Skeletal muscle tissue (tissue), 4 donors: ENCODE data around the gene RCOR2. TPM values are rescaled to one million over a fixed set of nuclear protein-coding genes. Genes with fewer than 3 reads are reported as not detected.

Source experiments
- H3K27ac ChIP-seq: one replicate; pipeline ENCODE4 v1.7.0; 2013; ENCODE audit warnings: mild to moderate bottlenecking, low read depth, low read length, inconsistent platforms
- H3K27me3 ChIP-seq, 3 donors: one replicate each; pipeline ENCODE4 v1.7.0; 2013; ENCODE audit warnings: low read length in 3 of 3; ENCODE audit not compliant: control insufficient read depth in 3 of 3, insufficient read depth in 3 of 3
- H3K36me3 ChIP-seq, 3 donors: one replicate each; pipeline ENCODE4 v1.7.0; 2013; ENCODE audit warnings: low read length in 3 of 3; ENCODE audit not compliant: control insufficient read depth in 3 of 3, insufficient read depth in 3 of 3
- H3K4me1 ChIP-seq, 3 donors: one replicate each; pipeline ENCODE4 v1.7.0; 2013; ENCODE audit warnings: low read length in 3 of 3, mild to moderate bottlenecking in 3 of 3; ENCODE audit not compliant: control insufficient read depth in 3 of 3, insufficient read depth in 3 of 3
- H3K4me3 ChIP-seq, 3 donors: one replicate each; pipeline ENCODE4 v1.7.0; 2013; ENCODE audit warnings: low read length in 3 of 3
- H3K9ac ChIP-seq, 3 donors: one replicate each; pipeline ENCODE4 v1.7.0; 2013; ENCODE audit warnings: low read length in 3 of 3, mild to moderate bottlenecking in 3 of 3, moderate library complexity in 2 of 3, low read depth in 1 of 3
- H3K9me3 ChIP-seq, 3 donors: one replicate each; pipeline ENCODE4 v1.7.0; 2013; ENCODE audit warnings: low read length in 3 of 3; ENCODE audit not compliant: control insufficient read depth in 3 of 3
- total RNA-seq: library from RNA; depleted of rRNA; stranded (reverse); fragments of >200 nt; gene quantifications from one replicate; pipeline ENCODE4 v1.2.3, GENCODE V29; 2014
- donor health status: Osteomylitis.

Gene RCOR2
- total RNA-seq, 1 donor from 2014 or later, result 4.2 TPM

- Histone ChIP-seq H3K27ac (no peak overlapping the region), H3K36me3 (no peaks in the 10 kb centered on the region), H3K9ac (no peak overlapping the region), H3K27me3 (no peaks in the 10 kb centered on the region), H3K4me3 (no peak overlapping the region), H3K4me1 (peaks cover 19 to 36% (median 26%) of the 10 kb centered on the region in 3 donors), H3K9me3 (no peaks in the 10 kb centered on the region)
Measured at GRCh38 chr11:63883791-63884190, 33.2 kb downstream of the RCOR2 start.

- Histone ChIP-seq H3K9me3 (no peaks in the 10 kb centered on the region), H3K4me1 (peaks cover 13 to 26% (median 17%) of the 10 kb centered on the region in 3 donors), H3K27me3 (no peaks in the 10 kb centered on the region), H3K4me3 (no peak overlapping the region), H3K27ac (no peak overlapping the region), H3K36me3 (no peaks in the 10 kb centered on the region), H3K9ac (no peak overlapping the region)
Measured at GRCh38 chr11:63882555-63883242, 34.3 kb downstream of the RCOR2 start.

- Histone ChIP-seq H3K4me1 (peaks cover 7 to 16% (median 7%) of the 10 kb centered on the region in 3 donors), H3K4me3 (no peak overlapping the region), H3K9ac (no peak overlapping the region), H3K27ac (no peak overlapping the region), H3K9me3 (no peaks in the 10 kb centered on the region), H3K36me3 (peaks cover 0 to 4% (median 0%) of the 10 kb centered on the region in 3 donors), H3K27me3 (no peaks in the 10 kb centered on the region)
Measured at GRCh38 chr11:63880403-63880790, 36.6 kb downstream of the RCOR2 start.

GRCh38 chr11:63879598-63880402, 37.2 kb downstream of the RCOR2 start:
- Histone ChIP-seq H3K4me3 (no peak overlapping the region), H3K4me1 (peaks cover 7 to 17% (median 7%) of the 10 kb centered on the region in 3 donors), H3K9me3 (no peaks in the 10 kb centered on the region), H3K27ac (no peak overlapping the region), H3K9ac (no peak overlapping the region), H3K27me3 (no peaks in the 10 kb centered on the region), H3K36me3 (peaks cover 0 to 4% (median 0%) of the 10 kb centered on the region in 3 donors)

- Histone ChIP-seq H3K4me1 (peaks cover 22 to 31% (median 23%) of the 10 kb centered on the region in 3 donors), H3K9ac (no peak overlapping the region), H3K36me3 (peaks cover 0 to 4% (median 3%) of the 10 kb centered on the region in 3 donors), H3K27ac (no peak overlapping the region), H3K9me3 (no peaks in the 10 kb centered on the region), H3K27me3 (no peaks in the 10 kb centered on the region), H3K4me3 (no peak overlapping the region)
Measured at GRCh38 chr11:63877658-63878241, 39.2 kb downstream of the RCOR2 start.

GRCh38 chr11:63876616-63877015, 40.3 kb downstream of the RCOR2 start:
- Histone ChIP-seq H3K27me3 (no peaks in the 10 kb centered on the region), H3K27ac (no peak overlapping the region), H3K9ac (no peak overlapping the region), H3K36me3 (peaks cover 0 to 4% (median 3%) of the 10 kb centered on the region in 3 donors), H3K9me3 (no peaks in the 10 kb centered on the region), H3K4me1 (peaks cover 33 to 42% (median 33%) of the 10 kb centered on the region in 3 donors), H3K4me3 (no peak overlapping the region)

- H3K4me1 ChIP-seq, result peaks cover 42 to 51% (median 43%) of the 10 kb centered on the region in 3 donors
- H3K9me3 ChIP-seq, result no peaks in the 10 kb centered on the region
- H3K9ac ChIP-seq, result no peak overlapping the region
- no peak overlapping the region for H3K27ac ChIP-seq
- H3K4me3 ChIP-seq, result no peak overlapping the region
- H3K27me3 ChIP-seq, result no peaks in the 10 kb centered on the region
- peaks cover 0 to 4% (median 3%) of the 10 kb centered on the region in 3 donors for H3K36me3 ChIP-seq
Measured at GRCh38 chr11:63875506-63876065, 41.4 kb downstream of the RCOR2 start.

- Histone ChIP-seq H3K36me3 (peaks cover 0 to 4% (median 3%) of the 10 kb centered on the region in 3 donors), H3K27ac (no peak overlapping the region), H3K4me3 (no peak overlapping the region), H3K9me3 (no peaks in the 10 kb centered on the region), H3K27me3 (no peaks in the 10 kb centered on the region), H3K4me1 (peaks cover 44 to 55% (median 53%) of the 10 kb centered on the region in 3 donors), H3K9ac (no peak overlapping the region)
Measured at GRCh38 chr11:63874511-63874910, 42.5 kb downstream of the RCOR2 start.

GRCh38 chr11:63873311-63873710, 43.7 kb downstream of the RCOR2 start:
- peaks cover 47 to 63% (median 63%) of the 10 kb centered on the region in 3 donors for H3K4me1 ChIP-seq
- no peaks in the 10 kb centered on the region for H3K9me3 ChIP-seq
- no peak overlapping the region for H3K27ac ChIP-seq
- peak overlapping the region in 2 of 3 donors; percentile 40 to 65 for H3K9ac ChIP-seq
- H3K36me3 ChIP-seq, result peaks cover 0 to 4% (median 3%) of the 10 kb centered on the region in 3 donors
- H3K27me3 ChIP-seq, result no peaks in the 10 kb centered on the region
- H3K4me3 ChIP-seq, result no peak overlapping the region
